HG03565 (cell line): ENCODE results near the gene PPP1R16B.

Source experiments
- ATAC-seq: cut with Tn5 transposase; IDR thresholded peaks from one replicate; pipeline ENCODE4 v1.9.1; 2021; ENCODE audit warnings: mild to moderate bottlenecking, moderate library complexity; ENCODE audit not compliant: unreplicated experiment

The PPP1R16B gene

DNA sequence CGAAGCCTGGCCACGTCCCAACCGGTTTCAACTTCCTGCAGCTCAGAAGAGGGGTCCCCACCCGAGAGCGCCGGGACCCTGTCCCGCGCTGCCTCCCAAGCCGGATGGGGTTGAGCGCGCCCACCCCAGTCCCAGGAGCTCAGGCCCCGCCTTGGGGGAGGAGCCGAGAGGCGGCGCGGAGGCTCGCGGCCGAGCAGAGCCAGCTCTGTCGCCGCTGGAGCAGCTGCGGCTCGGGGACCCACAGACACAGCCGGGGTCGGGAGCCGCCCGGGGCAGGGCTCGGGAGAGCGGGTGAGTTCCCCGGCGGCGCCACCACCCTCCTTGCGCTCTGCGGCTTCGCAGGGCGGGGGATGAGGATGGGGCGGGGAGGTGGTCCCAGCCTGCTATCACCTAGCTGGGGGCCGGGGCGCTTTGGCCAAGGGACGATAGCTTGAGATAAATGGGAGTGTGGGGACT lies at the start of gene PPP1R16B:
TSS of gene PPP1R16B (plus strand) at position 196 of the 456 bp plus-strand sequence. CDS start 30,229 bp downstream, outside the sequence.
- peak; percentile 37 for ATAC-seq

DNA sequence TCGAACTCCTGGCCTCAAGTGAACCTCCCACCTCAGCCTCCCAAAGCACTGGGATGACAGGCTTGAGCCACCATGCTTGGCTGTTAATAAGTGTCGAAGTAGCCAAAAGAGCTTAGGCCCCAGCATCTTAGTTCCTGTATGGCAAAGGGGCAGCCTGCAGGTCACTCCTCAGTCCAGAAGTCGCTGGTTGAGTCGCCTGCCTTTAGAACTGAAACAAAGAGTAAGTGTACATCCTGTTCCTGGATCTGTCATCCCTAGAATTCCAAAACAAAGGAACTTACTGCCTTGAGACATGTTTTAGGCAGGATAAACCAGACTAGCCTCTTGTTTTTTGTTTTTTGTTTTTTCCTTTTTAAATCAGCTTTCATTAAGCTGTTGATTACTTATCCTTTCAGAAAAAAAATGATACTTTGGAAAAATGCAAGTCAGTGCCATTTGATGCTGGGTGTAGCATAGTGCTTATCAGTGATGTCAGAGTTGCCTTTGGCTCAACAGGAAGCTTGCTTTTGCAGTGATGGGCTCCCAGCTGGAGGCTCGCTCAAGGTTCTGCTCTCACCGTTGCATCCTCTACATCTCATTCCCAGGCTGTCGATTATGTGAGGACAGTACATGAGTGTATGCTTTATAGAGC lies 48.2 kb upstream of the PPP1R16B start:
- no peak for ATAC-seq

DNA sequence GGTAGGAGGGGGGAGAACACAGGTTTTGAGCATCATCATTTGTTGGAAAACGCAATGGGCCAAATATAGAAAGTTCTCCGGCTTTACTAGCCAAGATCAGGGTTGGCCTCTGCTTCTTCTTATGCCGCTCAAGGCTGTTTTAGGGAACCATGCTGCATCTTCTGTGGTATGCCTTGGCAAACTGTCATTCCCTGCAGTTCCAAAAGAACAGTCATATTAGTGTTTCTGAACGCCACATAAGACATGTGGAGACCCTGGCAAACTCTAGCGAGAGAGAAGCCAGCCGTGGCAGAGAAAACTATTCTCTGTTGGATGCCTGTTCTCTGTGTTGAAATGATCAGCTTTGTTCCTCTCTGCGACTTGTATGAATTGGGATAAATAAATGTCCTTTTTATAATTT lies 46.4 kb upstream of the PPP1R16B start:
- ATAC-seq: no peak

DNA sequence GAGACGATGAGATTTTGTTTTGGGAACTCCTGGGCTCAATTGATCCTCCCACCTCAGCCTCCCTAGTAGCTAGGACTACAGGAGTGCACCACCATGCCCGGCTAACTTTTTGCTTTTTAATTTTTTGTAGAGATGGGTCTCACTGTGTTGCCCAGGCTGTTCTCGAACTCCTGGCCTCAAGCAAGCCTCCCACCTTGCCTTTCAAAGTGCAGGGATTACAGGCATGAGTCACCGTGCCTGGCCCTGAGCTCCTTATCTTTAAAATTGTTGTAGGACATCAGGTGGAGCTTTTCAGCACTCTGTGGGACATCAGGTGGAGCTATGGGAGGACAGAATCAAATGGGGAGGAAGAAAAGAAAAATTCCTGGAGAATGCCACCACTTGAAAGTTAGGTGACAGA lies 44.5 kb upstream of the PPP1R16B start:
- ATAC-seq: no peak

DNA sequence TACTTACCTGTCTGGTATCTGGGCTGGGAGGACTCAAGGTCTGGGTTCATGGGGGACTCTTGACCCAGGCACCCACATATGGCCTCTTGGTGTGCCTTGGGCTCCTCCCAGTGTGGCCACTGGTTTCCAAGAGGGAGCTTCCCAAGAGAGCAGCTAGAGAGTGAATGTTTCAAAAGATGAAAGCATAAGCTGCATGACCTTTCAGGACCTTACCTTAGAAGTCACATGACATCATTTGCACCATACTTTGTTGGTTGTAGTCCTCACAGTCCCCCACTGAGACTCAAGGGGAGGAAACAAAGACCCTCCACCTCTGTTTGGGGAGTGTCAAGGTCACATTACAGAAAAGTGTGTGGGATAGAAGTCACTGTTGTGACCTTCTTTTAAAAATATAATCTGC lies 43.3 kb upstream of the PPP1R16B start:
- no peak for ATAC-seq

DNA sequence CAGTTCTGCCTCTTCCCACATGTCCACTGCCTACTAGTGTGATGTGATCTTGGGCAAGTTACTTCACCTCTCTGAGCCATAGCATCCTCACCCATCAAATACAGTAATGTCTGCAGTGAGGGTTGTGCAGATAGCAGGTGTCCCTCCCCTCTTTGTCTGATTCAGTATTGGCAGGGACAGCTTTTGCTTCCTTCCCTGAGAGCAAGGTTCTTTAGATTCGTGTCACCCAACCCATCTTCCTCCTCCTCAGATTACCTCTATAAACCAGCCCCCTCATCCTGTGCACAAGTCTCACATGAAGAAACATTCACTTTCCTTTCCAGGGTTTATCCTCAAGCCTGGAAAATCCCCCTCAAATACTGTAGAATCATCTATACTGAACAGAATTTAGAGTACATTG lies 41.9 kb upstream of the PPP1R16B start:
- ATAC-seq: no peak

DNA sequence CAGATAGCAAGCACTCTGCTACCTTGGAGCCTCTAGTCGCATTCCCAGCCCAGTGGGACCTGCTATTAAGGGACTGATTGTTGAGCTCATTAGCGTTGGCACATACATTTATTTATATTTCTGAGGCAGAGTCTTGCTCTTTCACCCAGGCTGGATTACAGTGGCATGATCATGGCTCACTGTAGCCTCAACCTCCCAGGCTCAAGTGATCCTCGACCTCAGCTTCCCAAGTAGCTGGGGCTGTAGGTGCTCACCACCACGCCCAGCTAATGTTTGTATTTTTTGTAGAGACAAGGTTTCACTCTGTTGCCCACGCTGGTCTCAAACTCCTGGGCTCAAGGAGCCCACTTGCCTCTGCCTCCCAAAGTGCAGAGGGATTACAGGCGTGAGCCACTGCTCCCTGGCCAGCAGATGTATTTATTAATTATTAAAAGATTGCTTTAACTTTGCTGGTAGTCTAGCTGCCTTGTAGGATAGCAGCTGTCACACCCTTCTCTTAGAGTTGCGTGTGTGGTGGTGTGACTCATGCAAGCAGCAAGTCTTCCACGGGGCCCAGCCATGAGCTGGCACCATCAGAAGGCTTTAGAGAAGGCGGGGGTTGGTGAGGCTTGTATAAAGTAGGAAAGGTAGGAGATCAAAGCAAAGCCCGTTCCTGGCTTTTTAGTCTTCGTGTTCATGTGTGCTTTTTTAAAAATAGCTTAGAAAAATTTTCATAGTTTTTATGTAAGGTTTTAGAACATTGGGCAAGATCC lies 40.8 kb upstream of the PPP1R16B start:
- no peak for ATAC-seq

DNA sequence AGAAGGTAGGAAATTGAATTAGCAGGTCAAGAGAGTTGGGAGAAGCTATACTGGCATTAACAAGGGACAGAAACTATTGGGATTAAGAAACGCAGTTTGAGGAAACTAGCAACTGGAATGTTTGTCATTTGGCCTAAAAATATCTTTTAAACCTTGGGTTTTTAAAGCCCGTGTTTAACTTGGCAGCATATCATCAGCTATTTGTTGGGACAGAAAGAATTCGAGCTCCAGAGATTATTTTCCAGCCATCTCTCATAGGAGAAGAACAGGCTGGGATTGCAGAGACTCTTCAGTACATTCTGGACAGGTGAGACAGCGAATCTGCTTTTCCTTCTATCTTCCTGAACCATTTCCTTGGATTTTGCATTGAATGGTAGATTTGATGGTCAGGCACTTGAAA lies 39.4 kb upstream of the PPP1R16B start:
- no peak for ATAC-seq

DNA sequence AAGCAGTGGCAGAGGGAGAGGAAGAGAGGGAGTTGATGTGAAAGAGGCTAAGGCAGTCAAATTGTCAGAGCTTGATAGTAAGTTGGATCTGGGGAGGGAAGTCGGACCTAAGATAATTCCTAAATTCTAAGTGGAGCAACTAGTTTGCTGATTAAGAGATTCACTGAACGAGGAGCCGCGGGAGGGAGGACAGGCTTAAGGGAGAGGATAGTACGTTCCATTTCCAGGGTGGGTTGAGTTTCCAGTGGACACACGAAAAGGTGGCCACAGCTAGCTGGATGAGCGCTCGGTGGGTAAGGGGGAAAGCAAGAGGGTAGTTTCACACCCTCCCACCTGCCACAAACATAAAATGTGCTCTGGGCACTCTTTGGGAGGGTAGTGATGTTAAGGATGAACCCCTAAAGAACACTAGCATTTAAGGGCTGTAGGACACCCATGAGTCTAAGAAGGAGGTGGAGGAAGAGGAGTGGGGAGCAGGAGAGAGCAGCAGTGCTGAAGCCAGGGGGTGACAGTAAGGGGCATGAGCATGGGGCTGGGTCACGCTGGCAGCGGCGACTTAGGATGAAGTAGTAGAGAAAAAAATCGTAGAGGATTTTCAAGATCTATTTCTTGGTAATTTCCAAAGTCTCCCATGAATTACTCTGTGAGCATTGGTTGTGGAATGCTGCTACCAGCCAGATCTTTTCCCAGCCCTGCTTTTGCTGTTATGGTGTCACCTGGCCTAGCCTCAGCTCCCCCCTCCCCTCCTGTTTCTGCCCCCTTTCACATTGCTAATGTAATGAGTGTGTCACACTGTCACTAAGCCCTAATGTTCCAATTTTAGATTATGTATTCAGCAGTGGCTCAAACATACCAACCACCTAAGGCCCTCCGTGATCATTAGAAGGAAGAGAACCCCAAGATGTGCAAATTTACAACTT lies 35.9 kb upstream of the PPP1R16B start:
- ATAC-seq: no peak

DNA sequence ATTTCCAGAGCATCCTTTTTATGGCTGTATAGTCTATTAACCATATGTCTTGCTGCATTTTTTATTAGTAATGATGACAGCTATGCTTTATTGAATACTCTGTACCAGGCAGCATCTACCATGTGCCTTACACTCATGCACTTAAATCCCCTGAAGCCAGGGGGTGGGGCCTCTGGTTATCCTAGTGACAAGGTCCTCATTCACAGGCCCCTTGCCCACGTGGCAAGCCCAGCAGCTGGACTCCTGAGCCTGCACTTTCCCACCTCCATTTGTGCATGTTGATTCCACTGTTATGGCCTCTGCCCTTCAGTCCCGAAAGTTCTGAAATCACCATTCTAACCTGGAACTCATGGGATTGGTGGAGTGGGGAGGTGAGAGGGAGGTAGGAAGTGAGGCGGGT lies 35.0 kb upstream of the PPP1R16B start:
- ATAC-seq: no peak

DNA sequence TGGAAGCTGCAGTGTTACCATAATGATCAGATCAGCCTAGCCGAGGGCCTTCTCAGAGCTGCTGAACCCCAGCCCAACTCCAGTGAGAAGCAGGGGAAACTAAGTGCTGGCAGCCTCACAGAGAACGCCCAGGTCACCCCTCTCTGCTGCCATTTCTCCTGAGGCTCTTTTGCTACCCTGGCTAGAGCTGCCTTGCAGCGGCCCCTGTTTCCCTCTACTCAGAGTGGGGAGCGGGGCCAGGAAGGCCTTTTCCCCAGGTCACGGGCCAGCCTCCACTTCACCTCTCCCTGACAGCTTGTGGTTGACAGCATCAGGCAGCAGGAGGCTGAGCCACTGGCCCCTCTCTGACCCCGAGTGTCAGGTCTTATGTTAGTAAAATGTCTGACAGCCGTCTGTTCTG lies 34.5 kb upstream of the PPP1R16B start:
- ATAC-seq: no peak

DNA sequence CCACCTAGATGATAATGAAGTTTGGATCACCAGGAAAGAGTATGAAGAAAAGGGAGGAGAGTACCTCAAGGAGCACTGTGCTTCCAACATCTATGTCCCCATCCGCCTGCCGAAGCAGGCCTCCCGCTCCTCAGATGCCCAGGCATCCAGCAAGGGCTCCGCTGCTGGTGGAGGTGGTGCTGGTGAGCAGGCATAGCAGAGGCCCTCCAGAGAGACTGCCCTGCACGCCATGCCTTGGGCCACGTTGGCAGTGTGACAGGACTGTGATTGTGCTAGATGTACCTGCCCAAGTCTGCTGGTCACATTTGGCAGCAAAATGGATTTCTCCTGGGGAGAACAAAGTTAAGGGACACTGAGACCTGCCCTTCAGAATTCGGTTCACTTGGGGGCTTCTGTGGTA lies 33.9 kb upstream of the PPP1R16B start:
- ATAC-seq: no peak

DNA sequence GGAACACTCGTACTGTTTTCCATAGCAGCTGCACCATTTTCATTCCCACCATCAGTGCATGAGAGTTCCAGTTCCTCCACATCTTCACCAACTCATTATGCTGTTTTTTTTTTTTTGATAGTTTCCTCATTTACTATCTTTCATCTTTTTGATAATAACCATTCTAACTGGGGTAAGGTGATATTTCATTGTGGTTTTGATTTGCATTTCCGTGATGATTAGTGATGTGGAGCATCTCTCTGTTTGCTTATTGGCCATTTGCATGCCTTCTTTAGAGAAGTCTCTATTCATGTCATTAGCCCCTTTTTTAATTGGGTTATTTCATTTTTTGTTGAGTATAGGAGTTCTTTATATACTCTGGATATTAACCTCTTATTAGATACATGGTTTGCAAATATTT lies 31.3 kb upstream of the PPP1R16B start:
- no peak for ATAC-seq

DNA sequence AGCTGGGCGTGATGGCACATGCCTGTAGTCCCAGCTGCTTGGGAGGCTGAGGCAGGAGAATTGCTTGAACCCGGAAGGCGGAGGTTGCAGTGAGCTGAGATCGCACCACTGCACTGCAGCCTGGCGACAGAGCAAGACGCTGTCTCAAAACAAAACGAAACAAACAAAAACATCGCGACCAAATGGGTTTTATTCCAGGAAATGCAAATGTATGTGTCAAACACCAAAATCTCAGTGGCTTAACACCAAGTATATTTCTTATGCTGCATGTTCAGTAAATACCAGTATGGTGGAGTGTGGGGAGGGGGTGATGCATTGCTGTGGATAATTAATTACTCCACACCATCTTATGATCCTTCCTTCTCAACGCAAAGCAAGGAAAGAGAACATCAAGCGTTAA lies 29.1 kb upstream of the PPP1R16B start:
- no peak for ATAC-seq

DNA sequence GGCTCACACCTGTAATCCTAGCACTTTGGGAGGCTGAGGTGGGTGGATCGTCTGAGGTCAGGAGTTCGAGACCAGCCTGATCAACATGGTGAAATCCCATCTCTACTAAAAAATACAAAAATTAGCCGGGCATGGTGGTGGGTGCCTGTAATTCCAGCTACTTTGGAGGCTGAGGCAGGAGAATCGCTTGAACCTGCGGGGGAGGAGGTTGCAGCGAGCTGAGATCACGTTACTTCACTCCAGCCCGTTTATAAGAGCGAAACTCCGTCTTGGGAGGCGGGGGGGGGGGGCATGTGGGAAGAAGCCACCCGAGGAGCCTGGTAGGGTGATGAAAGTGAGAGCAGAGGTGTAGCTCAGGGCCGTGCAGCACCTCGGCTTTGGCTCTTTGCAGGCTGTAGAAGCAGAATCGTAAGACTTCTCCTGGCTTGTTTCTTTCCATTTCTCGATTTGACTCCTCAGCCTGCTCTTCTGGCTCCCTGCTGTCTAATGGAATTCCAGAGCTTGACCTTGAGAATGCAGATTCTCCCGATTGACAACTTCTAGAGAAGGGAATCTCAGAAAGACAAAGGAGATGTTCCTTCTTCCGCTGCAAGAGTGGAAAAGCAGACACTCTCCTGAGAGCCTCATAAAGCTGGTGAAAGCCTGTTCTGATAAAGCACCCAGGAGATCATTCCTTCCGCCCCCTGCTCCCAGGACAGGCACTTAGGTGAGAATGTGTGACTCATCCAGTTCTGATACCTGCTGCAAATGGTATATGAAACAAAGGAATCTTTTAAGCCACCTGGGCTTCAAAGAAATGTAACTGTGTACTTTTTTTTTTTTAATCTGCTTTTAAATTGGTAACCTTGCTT lies 26.0 kb upstream of the PPP1R16B start:
- ATAC-seq: no peak

DNA sequence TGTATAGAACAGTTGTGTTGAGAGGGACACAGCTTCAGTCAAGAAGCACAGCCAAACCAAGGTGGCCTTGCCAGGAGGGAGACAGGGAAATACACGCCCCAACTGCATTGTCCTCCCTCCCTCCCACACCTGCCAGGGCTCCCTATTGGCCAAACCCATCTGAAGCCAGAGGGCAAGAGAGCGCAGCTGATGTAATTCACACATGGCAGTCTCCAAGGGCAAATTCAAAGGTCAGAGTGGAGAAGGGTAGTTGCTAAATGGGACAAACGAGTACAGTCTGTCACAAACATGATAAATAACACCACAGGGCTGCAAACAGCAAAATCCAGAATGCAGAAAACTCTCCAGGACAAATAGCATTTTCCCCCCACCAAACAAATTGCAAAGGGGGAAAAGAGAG lies 23.2 kb upstream of the PPP1R16B start:
- ATAC-seq: no peak

DNA sequence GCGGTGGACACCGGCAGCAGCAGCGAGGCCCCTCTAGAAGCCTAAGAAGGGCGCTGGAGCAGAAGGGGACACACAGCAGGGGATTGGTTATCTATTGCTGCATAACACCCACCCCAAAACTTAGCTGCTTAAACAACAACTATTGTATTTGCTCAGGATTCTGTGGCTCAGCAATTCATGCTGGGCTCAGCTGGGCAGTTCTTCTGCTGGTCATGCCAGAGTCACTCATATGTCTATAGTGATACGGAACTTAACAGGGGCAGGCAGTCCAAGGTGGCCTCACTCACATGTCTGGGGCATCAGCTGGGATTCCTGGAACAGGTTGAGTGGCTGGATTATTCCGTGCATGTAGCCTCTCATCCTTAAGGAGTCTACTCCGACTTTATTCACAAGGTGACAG lies 17.6 kb upstream of the PPP1R16B start:
- no peak for ATAC-seq

DNA sequence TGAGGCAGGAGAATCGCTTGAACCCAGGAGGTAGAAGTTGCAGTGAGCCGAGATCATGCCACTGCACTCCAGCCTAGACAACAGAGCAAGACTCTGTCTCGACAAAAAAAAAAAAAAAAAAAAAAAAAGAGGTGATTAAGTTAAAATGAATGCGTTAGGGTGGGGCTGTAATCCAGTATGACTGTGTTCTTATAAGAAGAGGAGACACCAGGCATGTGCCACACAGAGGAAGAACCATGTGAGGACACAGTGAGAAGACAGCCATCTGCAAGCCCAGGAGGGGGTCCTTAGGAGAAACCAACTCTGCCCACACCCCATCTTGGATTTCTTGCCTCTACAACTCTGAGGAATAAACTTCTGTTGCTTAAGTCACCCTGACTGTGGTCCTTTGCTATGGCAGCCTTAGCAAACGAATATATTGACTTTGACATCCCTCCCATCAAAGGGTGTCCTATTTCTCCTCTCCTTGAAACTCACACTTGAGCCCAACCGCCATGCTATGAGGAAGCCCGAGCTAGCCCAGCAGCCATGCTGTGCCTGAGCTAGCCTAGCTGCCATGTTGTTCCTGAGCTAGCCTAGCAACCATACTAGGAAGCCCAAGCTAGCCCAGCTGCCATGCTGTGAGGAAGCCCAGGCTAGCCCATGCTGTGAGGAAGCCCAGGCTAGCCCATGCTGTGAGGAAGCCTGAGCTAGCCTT lies 15.8 kb upstream of the PPP1R16B start:
- no peak for ATAC-seq

DNA sequence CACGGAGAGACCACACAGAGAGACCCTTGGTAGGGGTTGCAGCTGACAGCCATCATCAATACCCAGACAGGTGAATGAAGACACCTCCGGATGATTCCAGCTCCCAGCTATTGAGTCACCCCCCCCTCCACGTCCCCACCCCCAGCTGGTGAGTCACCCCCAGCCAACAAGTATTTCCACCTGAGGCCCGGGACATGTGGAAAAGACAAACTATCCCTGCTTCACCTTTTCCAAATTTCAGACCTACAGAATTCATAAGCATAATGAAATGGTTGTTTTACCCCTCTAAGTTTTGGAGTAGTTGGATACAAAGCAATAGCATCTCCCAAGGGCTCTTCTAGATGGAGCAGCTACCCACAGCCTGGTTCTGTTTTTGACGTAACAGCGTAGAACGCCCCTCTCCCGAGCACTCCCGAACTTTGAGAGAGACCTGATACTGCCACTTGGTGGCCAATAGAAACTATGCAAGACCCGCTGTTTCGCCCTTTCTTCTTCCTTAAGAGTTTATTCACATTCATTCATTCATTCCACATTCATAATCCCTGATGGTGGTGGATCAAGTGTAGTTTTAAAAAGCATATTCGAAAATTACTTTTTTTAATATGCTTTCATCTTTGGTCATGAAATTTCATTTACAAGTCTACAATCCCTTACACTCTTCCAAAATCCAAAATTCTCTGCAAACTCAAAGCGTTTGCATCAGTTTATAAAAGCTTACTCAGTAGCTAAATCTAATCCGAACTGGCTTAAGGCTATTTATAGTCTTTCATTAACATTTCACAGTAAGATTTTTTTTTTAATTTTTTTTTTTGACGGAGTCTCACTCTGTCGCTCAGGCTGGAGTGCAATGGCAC lies 15.1 kb upstream of the PPP1R16B start:
- ATAC-seq: no peak
